Type B pancreatic cell (in vitro differentiated cells): Measurements from ENCODE around the gene PCSK6. TPM values are rescaled to one million over a fixed set of nuclear protein-coding genes. Genes with fewer than 3 reads are reported as not detected.

Source experiments
- DNase-seq: peaks from one replicate; pipeline ENCODE4 v3.0.0; 2021; ENCODE audit warnings: mixed read lengths; ENCODE audit not compliant: unreplicated experiment; ENCODE audit errors: extremely low spot score
- H3K27ac Mint-ChIP-seq: 2 replicates; pipeline ENCODE4 v1.8.0; 2021; ENCODE audit warnings: mild to moderate bottlenecking, mixed read lengths
- H3K27me3 Mint-ChIP-seq: 2 replicates; pipeline ENCODE4 v1.8.0; 2021; ENCODE audit warnings: mixed read lengths
- H3K36me3 Mint-ChIP-seq: 2 replicates; pipeline ENCODE4 v1.8.0; 2021; ENCODE audit warnings: mixed read lengths
- H3K4me1 Mint-ChIP-seq: one replicate; pipeline ENCODE4 v1.8.0; 2021; ENCODE audit warnings: mixed read lengths; ENCODE audit not compliant: unreplicated experiment
- H3K4me3 Mint-ChIP-seq: 2 replicates; pipeline ENCODE4 v1.8.0; 2021; ENCODE audit warnings: mild to moderate bottlenecking, mixed read lengths
- H3K9me3 Mint-ChIP-seq: 2 replicates; pipeline ENCODE4 v1.8.0; 2021; ENCODE audit warnings: mixed read lengths
- total RNA-seq: library from RNA; stranded (reverse); gene quantifications from 2 replicates; pipeline ENCODE4 v1.2.1, GENCODE V29; 2021; ENCODE audit warnings: low replicate concordance
- TF ChIP-seq, protein P1 (sequence below): fragments of 200-600 bp; sonication (generic); conservative IDR thresholded peaks from 2 replicates; pipeline ENCODE4 v1.5.0; 2021; ENCODE audit warnings: antibody characterized with exemption, mild to moderate bottlenecking

PCSK6 gene
- total RNA-seq, 1 donor from 2014 or later: 5.4 TPM

DNA sequence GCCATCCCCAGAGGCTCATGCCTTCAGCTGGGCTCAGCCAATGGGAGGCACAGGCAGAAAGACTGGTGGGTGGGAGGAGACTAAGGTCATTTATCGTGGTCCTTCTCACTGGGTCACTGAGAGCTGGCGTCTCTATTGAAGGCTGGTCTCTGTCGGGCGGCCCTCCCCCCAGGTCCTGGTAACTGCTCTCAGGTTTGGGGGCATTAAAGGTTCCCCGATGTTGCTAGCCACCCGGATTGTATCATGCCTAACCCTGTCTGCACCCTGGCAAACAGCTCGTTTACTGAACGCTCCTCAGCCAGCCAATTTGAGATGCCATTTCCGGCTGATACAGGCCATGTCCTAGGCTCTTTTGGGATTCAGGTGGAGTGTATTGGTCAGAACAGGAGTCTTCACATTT lies 222.7 kb downstream of the PCSK6 start:
- peaks cover 21% of the 10 kb centered on the region for H3K36me3 Mint-ChIP-seq
- no peak overlapping the region for H3K27ac Mint-ChIP-seq
- peaks cover 3% of the 10 kb centered on the region for H3K27me3 Mint-ChIP-seq
- H3K4me1 Mint-ChIP-seq: no peaks in the 10 kb centered on the region
- H3K9me3 Mint-ChIP-seq: no peaks in the 10 kb centered on the region
- H3K4me3 Mint-ChIP-seq: no peak overlapping the region
- TF ChIP-seq, protein P1, sequence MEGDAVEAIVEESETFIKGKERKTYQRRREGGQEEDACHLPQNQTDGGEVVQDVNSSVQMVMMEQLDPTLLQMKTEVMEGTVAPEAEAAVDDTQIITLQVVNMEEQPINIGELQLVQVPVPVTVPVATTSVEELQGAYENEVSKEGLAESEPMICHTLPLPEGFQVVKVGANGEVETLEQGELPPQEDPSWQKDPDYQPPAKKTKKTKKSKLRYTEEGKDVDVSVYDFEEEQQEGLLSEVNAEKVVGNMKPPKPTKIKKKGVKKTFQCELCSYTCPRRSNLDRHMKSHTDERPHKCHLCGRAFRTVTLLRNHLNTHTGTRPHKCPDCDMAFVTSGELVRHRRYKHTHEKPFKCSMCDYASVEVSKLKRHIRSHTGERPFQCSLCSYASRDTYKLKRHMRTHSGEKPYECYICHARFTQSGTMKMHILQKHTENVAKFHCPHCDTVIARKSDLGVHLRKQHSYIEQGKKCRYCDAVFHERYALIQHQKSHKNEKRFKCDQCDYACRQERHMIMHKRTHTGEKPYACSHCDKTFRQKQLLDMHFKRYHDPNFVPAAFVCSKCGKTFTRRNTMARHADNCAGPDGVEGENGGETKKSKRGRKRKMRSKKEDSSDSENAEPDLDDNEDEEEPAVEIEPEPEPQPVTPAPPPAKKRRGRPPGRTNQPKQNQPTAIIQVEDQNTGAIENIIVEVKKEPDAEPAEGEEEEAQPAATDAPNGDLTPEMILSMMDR: no peak
- no peak for DNase-seq

DNA sequence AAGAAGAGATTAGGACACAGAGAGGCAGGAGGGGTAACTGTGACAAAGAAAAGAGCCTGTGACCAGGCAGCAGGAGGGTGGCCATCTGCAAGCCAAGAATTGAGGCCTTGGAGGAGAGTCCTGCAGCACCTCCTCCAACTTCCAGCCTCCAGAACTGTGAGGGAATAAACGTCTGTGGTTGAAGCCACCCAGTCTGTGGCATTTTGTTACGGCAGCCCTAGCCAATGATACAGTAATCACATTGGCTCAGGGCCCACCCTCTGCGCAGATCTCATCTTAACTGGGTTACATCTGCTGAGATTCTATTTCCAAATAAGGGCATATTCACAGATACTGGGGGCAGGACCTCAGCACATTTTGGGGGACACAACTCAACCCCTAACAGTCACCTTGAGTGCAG lies 223.5 kb downstream of the PCSK6 start:
- H3K36me3 Mint-ChIP-seq: peaks cover 16% of the 10 kb centered on the region
- peaks cover 3% of the 10 kb centered on the region for H3K27me3 Mint-ChIP-seq
- H3K27ac Mint-ChIP-seq: no peak overlapping the region
- no peak for DNase-seq
- no peak overlapping the region for H3K4me3 Mint-ChIP-seq
- TF ChIP-seq, protein P1: no peak
- no peaks in the 10 kb centered on the region for H3K4me1 Mint-ChIP-seq
- no peaks in the 10 kb centered on the region for H3K9me3 Mint-ChIP-seq

DNA sequence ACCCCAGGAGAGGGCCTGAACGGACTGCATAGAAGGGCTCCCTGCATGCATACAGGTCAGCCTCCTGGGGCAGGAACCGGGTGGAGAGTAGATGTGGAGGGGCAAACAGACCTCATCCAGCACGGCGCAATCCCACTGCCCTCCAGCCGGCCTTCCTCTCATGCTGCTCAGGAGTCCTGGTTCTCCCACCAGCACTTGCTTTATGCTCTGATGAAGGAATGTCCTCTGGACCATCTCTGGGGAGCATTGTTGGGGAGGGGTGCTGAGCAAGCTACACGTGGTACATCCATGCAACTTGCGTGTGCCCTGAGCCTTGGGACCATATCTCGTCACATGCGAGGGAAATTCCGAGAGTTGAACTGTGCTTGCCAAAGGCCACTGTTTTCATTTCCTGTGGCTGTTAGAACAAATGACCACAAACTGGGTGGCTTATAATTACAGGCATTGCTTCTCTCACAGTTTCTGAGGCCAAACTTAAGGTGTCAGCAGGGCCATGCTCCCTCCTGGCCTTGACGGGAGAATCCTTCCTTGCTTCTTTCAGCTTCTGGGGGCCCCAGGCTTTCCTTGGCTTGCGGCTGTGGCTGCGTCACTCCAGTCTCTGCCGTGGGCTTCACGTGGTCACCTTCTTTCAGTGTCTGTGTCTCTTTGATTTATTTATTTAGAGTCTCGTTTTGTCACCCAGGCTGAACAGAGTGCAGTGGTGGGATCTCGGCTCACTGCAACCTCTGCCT lies 224.4 kb downstream of the PCSK6 start:
- Mint-ChIP-seq H3K4me1 (no peaks in the 10 kb centered on the region), H3K36me3 (peaks cover 12% of the 10 kb centered on the region), H3K27ac (no peak overlapping the region), H3K9me3 (no peaks in the 10 kb centered on the region), H3K27me3 (peaks cover 5% of the 10 kb centered on the region), H3K4me3 (no peak overlapping the region)
- TF ChIP-seq, protein P1: no peak
- DNase-seq: no peak

DNA sequence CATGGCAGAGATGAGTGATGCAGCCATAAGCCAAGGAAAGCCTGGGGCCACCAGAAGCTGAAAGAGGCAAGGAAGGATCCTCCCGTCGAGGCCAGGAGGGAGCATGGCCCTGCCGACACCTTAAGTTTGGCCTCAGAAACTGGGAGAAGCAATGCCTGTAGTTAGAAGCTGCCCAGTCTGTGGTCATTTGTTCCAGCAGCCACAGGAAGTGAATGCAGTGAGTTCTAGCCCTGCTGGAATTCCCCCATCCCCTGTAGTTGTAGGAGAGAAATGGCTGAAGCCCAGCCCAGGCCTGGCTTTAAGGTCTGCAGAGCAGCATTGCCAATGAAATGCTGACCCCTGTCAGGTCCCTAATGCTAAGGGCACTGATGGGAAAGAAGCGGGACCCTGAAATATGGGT lies 225.5 kb downstream of the PCSK6 start:
- Mint-ChIP-seq H3K9me3 (no peaks in the 10 kb centered on the region), H3K27me3 (peaks cover 12% of the 10 kb centered on the region), H3K27ac (no peak overlapping the region), H3K4me1 (no peaks in the 10 kb centered on the region), H3K4me3 (no peak overlapping the region), H3K36me3 (peaks cover 5% of the 10 kb centered on the region)
- DNase-seq: no peak
- TF ChIP-seq, protein P1: no peak

DNA sequence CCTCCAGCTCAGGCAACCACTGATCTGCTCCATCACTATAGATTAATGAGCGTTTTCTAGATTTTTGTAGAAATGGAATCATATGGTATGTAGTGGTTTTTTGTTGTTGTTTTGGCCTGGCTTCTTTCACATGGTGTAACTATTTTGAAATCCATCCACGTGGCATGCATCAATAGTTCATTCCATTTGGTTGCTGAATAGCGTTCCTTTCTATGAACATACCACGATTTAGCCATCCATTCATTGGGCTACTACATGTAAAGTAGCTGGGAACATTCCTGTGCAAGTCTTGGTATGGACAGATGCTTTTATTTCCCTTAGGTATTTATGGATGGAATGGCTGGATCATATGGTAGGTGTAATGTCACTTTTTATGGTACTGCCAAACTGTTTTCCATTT lies 227.0 kb downstream of the PCSK6 start:
- H3K9me3 Mint-ChIP-seq: no peaks in the 10 kb centered on the region
- no peaks in the 10 kb centered on the region for H3K36me3 Mint-ChIP-seq
- TF ChIP-seq, protein P1: no peak
- H3K27ac Mint-ChIP-seq: no peak overlapping the region
- H3K4me3 Mint-ChIP-seq: no peak overlapping the region
- no peak for DNase-seq
- H3K27me3 Mint-ChIP-seq: peaks cover 18% of the 10 kb centered on the region
- peaks cover 6% of the 10 kb centered on the region for H3K4me1 Mint-ChIP-seq
